Effector memory CD4-positive, alpha-beta T cell (primary cell): ENCODE data around the gene ANKRD28.
"Not testable (repeated sequence)": the region's sequence is repeated elsewhere in the genome, so short reads cannot be mapped to it uniquely, and the experiment has no call there.

ENCODE experiments used
- DNase-seq, 3 donors: peaks; one replicate each; pipeline ENCODE4 v3.0.0-alpha.2; 2020
- H3K27ac ChIP-seq: 2 replicates; pipeline ENCODE4 v1.7.0; 2013; ENCODE audit warnings: mild to moderate bottlenecking, low read length, moderate library complexity; ENCODE audit not compliant: insufficient read depth, poor library complexity, severe bottlenecking
- H3K27me3 ChIP-seq: replicated peaks from 2 replicates; pipeline ENCODE4 v1.7.0; 2013; ENCODE audit warnings: mild to moderate bottlenecking, low read length; ENCODE audit not compliant: insufficient read depth, control insufficient read depth, poor library complexity, severe bottlenecking
- H3K36me3 ChIP-seq: 2 replicates; pipeline ENCODE4 v1.7.0; 2013; ENCODE audit warnings: mild to moderate bottlenecking, low read length, moderate library complexity; ENCODE audit not compliant: control insufficient read depth, insufficient read depth
- H3K4me1 ChIP-seq: 2 replicates; pipeline ENCODE4 v1.7.0; 2013; ENCODE audit warnings: low read length, mild to moderate bottlenecking; ENCODE audit not compliant: control insufficient read depth, insufficient read depth, poor library complexity, severe bottlenecking
- H3K4me3 ChIP-seq: 2 replicates; pipeline ENCODE4 v1.7.0; 2013; ENCODE audit warnings: low read length, low read depth, mild to moderate bottlenecking; ENCODE audit not compliant: insufficient read depth, poor library complexity, severe bottlenecking
- H3K9me3 ChIP-seq: 2 replicates; pipeline ENCODE4 v1.7.0; 2013; ENCODE audit warnings: mild to moderate bottlenecking, low read length, moderate library complexity; ENCODE audit not compliant: control insufficient read depth
- total RNA-seq, 3 donors: gene quantifications; one replicate each; lab custom pipeline; 2026; lab: John Stamatoyannopoulos, UW

Gene ANKRD28
- total RNA-seq = 133 to 153 (median 135) reads per million in 3 donors

DNA sequence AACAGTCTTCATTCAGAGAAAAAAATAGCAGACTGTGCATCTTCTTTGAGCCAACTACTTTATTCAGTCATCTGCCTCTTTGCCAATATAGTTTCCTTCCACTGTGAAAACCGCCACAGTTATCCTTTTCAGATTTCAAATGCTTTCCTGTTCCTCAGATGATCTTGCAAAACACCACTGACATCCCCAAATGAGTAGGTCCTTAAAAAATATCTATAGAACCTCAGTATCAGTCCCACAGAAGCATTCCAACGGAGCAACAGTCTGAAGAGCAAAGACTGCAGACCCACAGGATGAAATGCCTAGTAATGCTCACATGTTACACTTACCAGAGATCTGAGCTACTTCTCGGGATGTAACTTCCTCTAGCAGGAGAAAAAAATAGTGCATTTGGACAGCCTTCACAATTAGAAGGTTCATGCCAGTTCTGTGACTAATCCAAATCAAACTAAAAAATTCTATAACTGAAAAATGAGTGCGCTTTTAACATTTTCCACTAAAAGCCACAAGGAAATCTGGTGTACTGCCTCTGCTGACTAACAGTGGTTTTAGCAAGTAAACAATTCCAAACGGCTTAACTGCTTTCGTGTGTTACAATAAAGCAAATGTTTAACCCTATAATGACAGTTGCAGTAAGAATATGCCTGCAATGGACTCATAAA, at the start of gene ANKRD28:
TSS of gene ANKRD28 (minus strand) at position 338 of the 662 bp plus-strand sequence. CDS start 1,458 bp downstream, outside the sequence.
- peak within 1 kb of the TSS; percentile 79 for H3K27ac ChIP-seq
- no peaks in the 10 kb centered on the region for H3K9me3 ChIP-seq
- H3K4me1 ChIP-seq = peaks cover 47% of the 10 kb centered on the region
- no peaks in the 10 kb centered on the region for H3K27me3 ChIP-seq
- peak within 1 kb of the TSS; percentile 46 for H3K4me3 ChIP-seq
- H3K36me3 ChIP-seq = no peaks in the 10 kb centered on the region
- DNase-seq = no peak

- DNase-seq = no peak
- Histone ChIP-seq H3K9me3 (no peaks in the 10 kb centered on the region), H3K4me1 (no peaks in the 10 kb centered on the region), H3K36me3 (no peaks in the 10 kb centered on the region), H3K27me3 (no peaks in the 10 kb centered on the region), H3K27ac (no peak overlapping the region), H3K4me3 (no peak overlapping the region)
Observed at GRCh38 chr3:15847239-15847638, 49.5 kb upstream of the ANKRD28 start.

DNA sequence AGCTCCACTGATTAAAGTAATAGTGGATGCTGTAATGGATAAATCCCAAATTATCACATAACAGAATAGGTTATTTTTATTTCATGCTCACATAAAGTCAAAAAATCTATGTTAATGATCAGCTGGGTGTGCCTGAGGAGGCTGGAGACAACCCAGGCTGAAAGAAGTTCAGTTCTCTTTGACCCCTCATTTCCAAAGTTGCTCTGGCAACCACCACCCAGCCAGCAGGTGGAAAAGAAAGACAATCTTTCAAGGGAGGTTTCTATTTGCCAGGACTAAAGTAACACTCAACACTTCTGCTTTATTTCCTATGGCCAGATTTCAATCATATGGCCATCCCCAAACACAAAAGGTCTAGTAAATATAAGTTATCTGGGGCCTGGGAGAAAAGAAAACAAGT, 48.8 kb upstream of the ANKRD28 start:
- H3K4me3 ChIP-seq = no peak overlapping the region
- H3K27ac ChIP-seq = no peak overlapping the region
- no peaks in the 10 kb centered on the region for H3K4me1 ChIP-seq
- H3K36me3 ChIP-seq = no peaks in the 10 kb centered on the region
- no peak for DNase-seq
- H3K27me3 ChIP-seq = no peaks in the 10 kb centered on the region
- H3K9me3 ChIP-seq = no peaks in the 10 kb centered on the region

GRCh38 chr3:15845475-15845874, 47.7 kb upstream of the ANKRD28 start:
- Histone ChIP-seq H3K27me3 (no peaks in the 10 kb centered on the region), H3K27ac (no peak overlapping the region), H3K9me3 (no peaks in the 10 kb centered on the region), H3K4me1 (no peaks in the 10 kb centered on the region), H3K36me3 (no peaks in the 10 kb centered on the region), H3K4me3 (no peak overlapping the region)
- no peak for DNase-seq

GRCh38 chr3:15844889-15845288, 47.1 kb upstream of the ANKRD28 start:
- Histone ChIP-seq H3K36me3 (no peaks in the 10 kb centered on the region), H3K9me3 (no peaks in the 10 kb centered on the region), H3K27me3 (no peaks in the 10 kb centered on the region), H3K4me3 (no peak overlapping the region), H3K27ac (no peak overlapping the region), H3K4me1 (no peaks in the 10 kb centered on the region)
- DNase-seq = no peak

DNA sequence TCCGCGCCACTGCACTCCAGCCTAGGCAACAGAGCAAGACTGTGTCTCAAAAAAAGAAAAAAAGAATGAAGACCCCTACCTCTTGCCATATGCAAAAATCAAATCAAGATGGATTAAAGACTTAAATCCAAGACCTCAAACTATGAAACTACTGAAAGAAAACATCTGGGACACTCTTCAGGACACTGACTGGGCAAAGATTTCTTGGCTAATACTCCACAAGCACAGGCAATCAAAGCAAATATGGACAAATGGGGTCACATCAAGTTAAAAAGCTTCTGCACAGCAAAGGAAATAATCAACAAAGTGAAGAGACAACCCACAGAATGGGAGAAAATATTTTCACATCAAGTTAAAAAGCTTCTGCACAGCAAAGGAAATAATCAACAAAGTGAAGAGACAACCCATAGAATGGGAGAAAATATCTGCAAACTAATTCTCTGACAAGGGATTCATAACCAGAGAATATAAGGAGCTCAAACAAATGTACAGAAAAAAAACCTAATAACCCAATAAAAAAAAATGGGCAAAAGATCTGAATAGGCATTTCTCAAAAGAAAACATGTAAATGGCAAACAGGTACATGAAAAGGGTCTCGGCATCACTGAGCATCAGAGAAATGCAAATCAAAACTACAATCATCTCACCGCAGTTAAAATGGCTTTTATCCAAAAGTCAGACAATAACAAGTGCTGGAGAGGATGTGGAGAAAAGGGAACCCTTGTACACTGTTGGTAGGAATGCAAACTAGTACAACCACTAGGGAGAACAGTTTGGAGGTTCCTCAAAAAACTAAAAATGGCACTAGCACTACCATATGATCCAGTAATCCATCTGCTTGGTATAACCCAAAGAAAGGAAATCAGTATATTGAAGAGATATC, 43.6 kb upstream of the ANKRD28 start:
- H3K4me1 ChIP-seq, H3K27ac ChIP-seq, H3K4me3 ChIP-seq, DNase-seq, H3K27me3 ChIP-seq, H3K9me3 ChIP-seq, H3K36me3 ChIP-seq: not testable (repeated sequence)

- Histone ChIP-seq H3K36me3 (no peaks in the 10 kb centered on the region), H3K27ac (no peak overlapping the region), H3K4me1 (no peaks in the 10 kb centered on the region), H3K27me3 (no peaks in the 10 kb centered on the region), H3K9me3 (no peaks in the 10 kb centered on the region), H3K4me3 (no peak overlapping the region)
- no peak for DNase-seq
Observed at GRCh38 chr3:15839568-15839967, 41.8 kb upstream of the ANKRD28 start.

GRCh38 chr3:15831927-15832326, 34.1 kb upstream of the ANKRD28 start:
- Histone ChIP-seq H3K36me3 (no peaks in the 10 kb centered on the region), H3K27me3 (no peaks in the 10 kb centered on the region), H3K4me1 (no peaks in the 10 kb centered on the region), H3K27ac (no peak overlapping the region), H3K4me3 (no peak overlapping the region), H3K9me3 (no peaks in the 10 kb centered on the region)
- no peak for DNase-seq

DNA sequence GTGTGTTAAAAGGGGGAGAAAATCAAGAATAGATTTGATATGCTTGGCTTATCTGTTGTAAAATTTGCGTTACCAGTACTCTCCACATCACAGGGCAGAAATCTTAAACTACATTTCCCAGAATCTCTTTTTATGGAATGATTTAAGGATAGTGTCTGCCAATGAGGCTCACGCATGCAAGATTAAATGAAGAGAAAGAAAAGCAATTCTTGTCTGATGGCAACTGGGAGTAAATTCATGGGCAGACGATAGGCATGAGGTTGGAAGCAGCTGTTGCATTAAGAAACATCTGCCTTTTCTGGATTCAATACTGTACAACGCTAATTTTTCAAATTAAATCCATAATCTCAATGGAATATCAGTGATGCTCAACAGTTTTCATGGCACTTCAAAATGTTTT, 27.2 kb upstream of the ANKRD28 start:
- DNase-seq = no peak
- H3K27me3 ChIP-seq = no peaks in the 10 kb centered on the region
- H3K27ac ChIP-seq = no peak overlapping the region
- no peaks in the 10 kb centered on the region for H3K4me1 ChIP-seq
- no peak overlapping the region for H3K4me3 ChIP-seq
- H3K36me3 ChIP-seq = no peaks in the 10 kb centered on the region
- H3K9me3 ChIP-seq = no peaks in the 10 kb centered on the region

DNA sequence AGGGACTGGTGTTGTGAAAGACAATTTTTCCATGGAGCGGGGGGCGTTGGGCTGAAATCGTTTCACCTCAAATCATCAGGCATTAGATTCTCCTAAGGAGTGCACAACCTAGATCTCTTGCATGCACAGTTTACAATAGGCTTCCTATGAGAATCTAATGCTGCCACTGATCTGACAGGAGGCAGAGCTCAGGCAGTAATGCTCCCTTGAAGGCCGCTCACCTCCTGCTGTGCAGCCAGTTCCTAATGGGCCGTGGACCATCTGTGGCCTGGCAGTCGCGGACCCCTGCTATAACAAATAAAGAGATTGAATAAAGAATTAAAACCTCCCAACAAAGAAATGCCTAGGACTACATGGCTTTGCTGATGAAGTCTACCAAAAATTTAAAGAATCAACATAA, 25.3 kb upstream of the ANKRD28 start:
- H3K27me3 ChIP-seq = no peaks in the 10 kb centered on the region

More for the DNA sequence above, 25.3 kb upstream of the ANKRD28 start:
- Histone ChIP-seq H3K9me3 (no peaks in the 10 kb centered on the region), H3K27ac (no peak overlapping the region), H3K36me3 (no peaks in the 10 kb centered on the region), H3K4me1 (no peaks in the 10 kb centered on the region), H3K4me3 (no peak overlapping the region)
- no peak for DNase-seq
